Stimulated activated CD8-positive, alpha-beta memory T cell treated with anti-CD3 and anti-CD28 coated beads, Interleukin-15, amount 100 ng/mL, for 1 hour (primary cell): Measurements from ENCODE around the gene SLC35B1.
A peak's percentile ranks its signal among the peaks of the same experiment; 100 is the strongest.

ENCODE experiments used
- DNase-seq: peaks from one replicate; pipeline ENCODE4 v3.0.0-alpha.2; 2020; ENCODE audit warnings: low read depth

The SLC35B1 gene, protein sequence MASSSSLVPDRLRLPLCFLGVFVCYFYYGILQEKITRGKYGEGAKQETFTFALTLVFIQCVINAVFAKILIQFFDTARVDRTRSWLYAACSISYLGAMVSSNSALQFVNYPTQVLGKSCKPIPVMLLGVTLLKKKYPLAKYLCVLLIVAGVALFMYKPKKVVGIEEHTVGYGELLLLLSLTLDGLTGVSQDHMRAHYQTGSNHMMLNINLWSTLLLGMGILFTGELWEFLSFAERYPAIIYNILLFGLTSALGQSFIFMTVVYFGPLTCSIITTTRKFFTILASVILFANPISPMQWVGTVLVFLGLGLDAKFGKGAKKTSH

GRCh38 chr17:49707608-49708514, at the start of gene SLC35B1:
SLC35B1 (minus strand) TSS chr17:49707964; CDS start chr17:49707833, 131 bp downstream.
- peak; percentile 96 for DNase-seq

- no peak for DNase-seq
Observed at GRCh38 chr17:49757151-49757777, 49.5 kb upstream of the SLC35B1 start.

GRCh38 chr17:49756323-49757150, 48.8 kb upstream of the SLC35B1 start:
- no peak for DNase-seq

GRCh38 chr17:49755663-49756283, 48.0 kb upstream of the SLC35B1 start:
- no peak for DNase-seq

- DNase-seq = no peak
Observed at GRCh38 chr17:49753959-49754391, 46.2 kb upstream of the SLC35B1 start.

GRCh38 chr17:49752508-49752907, 44.7 kb upstream of the SLC35B1 start:
- no peak for DNase-seq

- DNase-seq = no peak
Observed at GRCh38 chr17:49749730-49750129, 42.0 kb upstream of the SLC35B1 start.

DNA sequence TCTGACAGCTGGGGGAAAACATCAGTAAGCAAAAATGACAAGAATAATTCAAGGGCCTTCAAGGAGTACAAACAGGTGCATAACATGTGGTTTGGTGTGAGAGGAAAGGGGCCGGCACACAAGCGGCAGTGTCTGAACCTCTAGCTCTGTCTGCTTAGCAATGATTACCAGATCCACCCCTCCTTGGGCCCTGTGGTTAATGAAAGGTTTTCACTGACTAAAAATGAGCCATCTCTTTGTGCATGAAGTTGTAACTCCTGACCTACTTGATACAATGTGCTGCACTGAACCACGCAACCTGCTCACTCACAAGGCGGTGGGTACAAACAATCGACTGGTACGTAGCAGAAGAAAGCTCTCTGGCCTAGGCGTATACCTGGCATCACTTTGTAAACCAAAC, 41.0 kb upstream of the SLC35B1 start:
- DNase-seq = no peak

DNA sequence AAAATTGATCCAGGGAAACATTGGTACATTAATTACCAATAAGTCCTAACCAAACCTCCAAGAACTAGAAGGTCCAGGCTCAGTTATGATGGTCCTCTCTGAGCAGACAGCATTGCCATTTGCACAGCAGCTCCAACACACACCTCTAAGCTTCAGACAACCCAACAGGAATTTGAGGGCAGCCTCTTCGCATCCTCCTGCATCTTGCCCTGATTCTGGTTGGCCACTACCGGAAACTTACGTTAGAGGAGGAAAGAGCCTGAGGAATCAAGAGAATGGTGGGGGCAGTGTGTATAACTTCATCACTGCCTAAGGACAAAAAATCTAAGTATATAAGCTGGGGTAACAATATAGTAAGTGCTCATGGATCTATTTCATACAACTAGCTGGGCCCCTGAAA, 40.5 kb upstream of the SLC35B1 start:
- DNase-seq = no peak

GRCh38 chr17:49747632-49748031, 39.9 kb upstream of the SLC35B1 start:
- DNase-seq = no peak

- DNase-seq = no peak
Observed at GRCh38 chr17:49746791-49747490, 39.2 kb upstream of the SLC35B1 start.

- no peak for DNase-seq
Observed at GRCh38 chr17:49745175-49746139, 37.7 kb upstream of the SLC35B1 start.

- DNase-seq = no peak
Observed at GRCh38 chr17:49742166-49742638, 34.4 kb upstream of the SLC35B1 start.

DNA sequence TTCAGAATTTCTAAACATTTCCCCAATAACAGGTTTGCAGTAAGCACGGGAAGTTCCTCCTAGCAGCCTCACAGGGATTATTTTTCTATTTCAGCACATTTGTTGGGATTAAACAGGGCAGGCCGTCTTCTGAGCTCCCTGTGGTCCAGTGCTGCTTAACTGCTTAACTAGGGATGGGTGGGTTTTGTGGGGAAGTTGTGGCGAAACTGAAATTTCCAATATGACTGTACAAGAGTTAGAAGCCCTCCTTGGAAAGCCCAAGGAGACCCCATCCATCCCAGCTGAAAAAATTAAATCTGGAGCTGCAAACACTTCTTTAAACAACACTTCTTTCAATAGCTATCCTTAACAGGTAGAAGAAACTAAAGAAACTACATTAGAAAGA, 33.9 kb upstream of the SLC35B1 start:
- DNase-seq = no peak

DNA sequence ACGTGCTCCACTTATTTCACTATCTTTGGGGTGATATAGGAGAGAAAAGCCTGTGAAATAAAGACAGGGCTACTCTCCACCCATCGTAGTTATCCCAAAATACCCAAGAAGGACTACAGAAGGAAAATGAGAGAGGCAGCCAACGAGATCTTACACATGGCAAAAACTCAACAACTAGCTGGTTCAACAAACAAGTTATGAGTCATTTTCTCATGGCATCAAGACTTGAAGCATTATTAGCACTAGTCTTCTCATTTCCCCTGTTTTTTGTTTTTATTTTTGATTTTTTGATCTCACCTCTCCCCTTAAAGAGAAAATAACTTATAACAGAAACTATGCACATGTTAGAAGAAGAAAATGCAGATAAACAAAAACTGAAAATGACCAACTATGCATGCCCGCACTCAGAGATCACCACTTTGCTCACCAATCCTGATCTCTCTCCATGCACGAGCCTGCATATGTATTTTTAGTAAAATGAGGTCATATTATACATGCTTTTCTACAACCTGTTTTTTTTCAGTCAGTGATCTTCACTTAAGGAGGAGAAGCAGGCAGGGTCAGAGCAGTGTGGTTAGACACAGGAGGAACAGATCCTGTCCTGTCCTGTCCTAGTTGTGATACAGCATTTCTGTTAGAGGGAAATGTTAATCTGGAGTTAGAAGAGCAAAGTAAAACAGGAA, 33.4 kb upstream of the SLC35B1 start:
- DNase-seq = no peak

- peak; percentile 87 for DNase-seq
Observed at GRCh38 chr17:49739641-49740271, 32.0 kb upstream of the SLC35B1 start.

GRCh38 chr17:49738456-49739163, 30.8 kb upstream of the SLC35B1 start:
- no peak for DNase-seq
